Activated CD4-positive, alpha-beta T cell treated with anti-CD3 and anti-CD28 coated beads, Interleukin-2, Interleukin-6, amounts not matched to agents 100 ng/mL and 50 ng/mL, durations not matched to agents 16 hours and 8 hours (primary cell): ENCODE data around the gene TPK1.
"Not testable (repeated sequence)": the region's sequence is repeated elsewhere in the genome, so short reads cannot be mapped to it uniquely, and the experiment has no call there.

Source experiments
- DNase-seq: peaks from one replicate; pipeline ENCODE4 v3.0.0-alpha.2; 2020

Gene TPK1

GRCh38 chr7:144821067-144821466 is 14.8 kb downstream of the TPK1 start:
- DNase-seq: peak; percentile 85

DNA sequence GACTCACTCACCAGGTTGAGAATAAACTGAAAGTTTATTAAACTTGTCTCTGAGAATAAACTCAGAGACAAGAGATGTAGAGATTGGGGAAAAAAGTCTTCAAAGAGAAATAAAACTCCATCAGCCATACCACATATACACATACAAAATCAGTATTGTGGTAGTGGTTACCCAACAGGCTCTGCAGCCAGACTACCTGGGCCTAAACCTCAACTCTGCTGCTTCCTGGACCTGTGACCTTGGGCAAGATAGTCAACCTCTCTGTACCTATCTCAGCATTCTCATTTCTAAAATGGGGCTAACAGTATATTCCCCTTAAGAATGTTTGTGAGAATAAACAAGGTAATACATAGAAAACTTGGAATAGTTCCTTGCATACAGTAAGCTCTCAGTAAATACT is 15.3 kb downstream of the TPK1 start:
- peak; percentile 58 for DNase-seq

GRCh38 chr7:144819566-144819965 is 16.3 kb downstream of the TPK1 start:
- no peak for DNase-seq

- peak; percentile 71 for DNase-seq
Observed at GRCh38 chr7:144818511-144818910, 17.3 kb downstream of the TPK1 start.

DNA sequence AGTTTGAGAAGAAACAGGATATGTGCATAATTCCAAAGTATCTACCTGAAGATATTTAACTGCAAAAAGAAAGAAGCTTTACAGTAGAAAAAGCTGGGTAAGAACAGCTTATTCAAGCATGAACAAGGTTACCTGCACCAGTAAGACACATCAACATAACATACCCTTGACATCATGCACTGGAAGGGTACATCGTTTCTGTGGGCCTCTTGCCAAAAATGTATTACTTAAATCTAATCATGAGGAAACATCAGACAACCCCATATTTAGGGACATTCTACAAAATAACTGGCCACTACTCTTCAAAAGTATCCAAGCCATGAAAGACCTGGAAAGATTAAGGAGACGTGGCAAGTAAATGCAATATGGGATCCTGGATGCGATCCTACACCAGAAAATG is 18.9 kb downstream of the TPK1 start:
- no peak for DNase-seq

DNA sequence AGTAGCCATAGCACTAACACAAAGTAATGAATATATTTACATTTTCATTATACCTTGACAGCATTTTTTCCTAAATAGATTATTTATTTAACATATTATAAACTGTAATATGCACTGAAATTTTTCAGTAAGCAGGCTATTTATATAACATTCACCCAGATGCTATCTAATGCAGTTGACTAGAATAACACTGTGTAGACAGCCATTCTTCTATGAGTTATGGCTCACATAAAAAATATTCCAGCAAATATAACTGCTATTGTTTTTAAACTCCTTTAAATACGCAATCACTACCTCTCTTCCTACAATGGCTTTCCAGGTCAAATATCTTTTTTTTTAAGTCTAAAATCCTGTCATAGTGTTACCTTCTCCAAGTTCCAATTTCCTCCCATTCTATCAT is 21.6 kb downstream of the TPK1 start:
- no peak for DNase-seq

GRCh38 chr7:144812379-144813283 is 23.2 kb downstream of the TPK1 start:
- DNase-seq: peak; percentile 76

- no peak for DNase-seq
Observed at GRCh38 chr7:144805627-144806239, 30.1 kb downstream of the TPK1 start.

DNA sequence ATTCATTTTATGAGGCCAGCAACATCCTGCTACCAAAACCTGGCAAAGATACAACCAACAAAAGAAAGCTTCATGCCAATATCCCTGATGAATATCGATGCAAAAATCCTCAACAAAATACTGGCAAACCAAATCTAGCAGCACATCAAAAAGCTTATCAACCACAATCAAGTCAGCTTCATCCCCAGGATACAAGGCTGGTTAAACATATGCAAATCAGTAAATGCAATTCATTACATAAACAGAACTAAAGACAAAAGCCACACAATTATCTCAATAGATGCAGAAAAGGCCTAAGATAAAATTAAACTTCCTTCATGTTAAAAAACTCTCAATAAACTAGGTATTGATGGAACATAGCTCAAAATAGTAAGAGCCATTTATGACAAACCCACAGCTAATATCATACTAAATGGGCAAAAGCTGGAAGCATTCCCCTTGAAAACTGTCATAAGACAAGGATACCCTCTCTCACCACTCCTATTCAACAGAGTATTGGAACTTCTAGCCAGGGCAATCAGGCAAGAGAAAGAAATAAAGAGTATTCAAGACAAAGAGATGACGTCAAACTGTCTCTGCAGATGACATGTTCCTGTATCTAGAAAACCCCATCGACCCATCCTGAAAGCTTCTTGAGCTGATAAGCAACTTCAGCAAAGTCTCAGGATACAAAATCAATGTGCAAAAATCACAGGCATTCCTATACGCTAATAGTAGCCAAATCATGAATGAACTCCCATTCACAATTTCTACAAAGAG is 35.0 kb downstream of the TPK1 start:
- not testable (repeated sequence) for DNase-seq

DNA sequence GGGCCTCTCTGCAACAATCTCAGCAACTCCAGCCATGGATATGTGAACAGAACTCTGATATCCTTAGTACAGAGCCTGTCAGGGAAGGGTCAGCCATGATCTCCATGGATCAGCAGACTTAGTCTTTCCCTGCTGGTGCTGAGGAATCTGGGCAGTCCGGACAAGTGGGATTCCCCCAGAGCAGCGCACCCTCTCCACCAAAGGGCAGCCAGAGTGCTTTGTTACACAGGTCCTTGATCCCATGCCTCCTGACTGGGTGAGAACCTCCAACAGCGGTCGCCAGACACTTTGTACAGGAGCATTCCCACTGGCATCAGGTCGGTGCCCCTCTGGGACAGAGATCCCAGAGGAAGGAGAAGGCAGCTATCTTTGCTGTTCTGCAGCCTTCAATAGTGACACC is 38.9 kb downstream of the TPK1 start:
- DNase-seq: no peak

- DNase-seq: no peak
Observed at GRCh38 chr7:144792050-144792449, 43.8 kb downstream of the TPK1 start.

DNA sequence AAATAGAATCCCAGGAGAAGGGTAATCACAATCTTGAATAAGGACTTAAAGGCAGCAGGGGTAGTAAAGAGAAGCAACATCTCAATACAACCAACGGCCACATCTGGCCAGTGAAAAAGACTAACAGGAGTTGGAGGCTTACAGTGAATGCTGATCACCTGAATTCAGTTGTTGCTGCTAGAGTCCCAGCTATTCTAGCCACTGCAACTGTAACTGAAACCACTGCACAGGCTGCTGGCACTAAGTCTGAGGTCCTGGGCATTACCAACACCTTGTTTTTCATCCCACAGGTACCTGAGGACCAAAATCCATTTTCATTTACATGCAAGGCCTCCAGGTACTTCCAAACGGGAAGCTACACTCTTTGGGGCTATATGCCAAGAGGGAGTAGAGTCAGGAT is 44.4 kb downstream of the TPK1 start:
- DNase-seq: no peak

DNA sequence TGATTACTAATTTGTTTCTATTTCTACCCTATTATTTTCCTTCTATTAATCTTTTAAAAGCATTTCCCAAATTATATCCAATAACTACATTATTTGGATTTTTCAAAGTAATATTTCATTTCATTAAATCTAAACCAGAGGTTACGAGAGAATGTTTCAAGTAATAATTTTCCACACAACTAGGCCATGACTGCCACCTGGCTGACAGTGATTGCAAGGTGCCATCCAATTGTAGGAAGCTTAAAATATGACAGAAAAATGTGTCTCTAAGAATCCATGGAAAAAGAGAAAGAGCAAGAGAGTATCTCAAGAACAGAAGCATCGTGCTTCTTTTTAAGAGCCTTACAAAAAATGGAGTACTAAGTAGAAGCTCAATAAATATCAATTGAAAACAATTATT is 48.7 kb downstream of the TPK1 start:
- DNase-seq: no peak

- peak; percentile 25 for DNase-seq
Observed at GRCh38 chr7:144786522-144786921, 49.3 kb downstream of the TPK1 start.

- no peak for DNase-seq
Observed at GRCh38 chr7:144786079-144786478, 49.8 kb downstream of the TPK1 start.

DNA sequence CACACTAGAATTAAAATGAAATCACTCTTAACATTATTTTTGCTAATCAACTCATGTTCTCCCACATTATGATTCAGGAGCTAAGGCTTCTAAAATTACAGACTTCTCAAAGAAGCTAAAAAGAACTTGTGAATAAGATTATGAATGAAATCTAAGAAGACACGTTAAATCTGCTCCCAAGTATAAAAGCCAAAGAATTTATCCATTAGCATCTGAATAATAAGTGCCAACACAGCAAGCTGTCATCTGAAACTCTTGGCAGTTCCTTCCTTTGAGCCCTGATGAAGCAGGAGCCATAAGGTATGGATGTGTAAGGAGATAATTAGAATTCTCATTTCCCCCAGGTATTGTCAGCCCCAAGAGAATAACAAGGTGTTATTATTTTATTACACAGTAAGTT is 50.3 kb downstream of the TPK1 start:
- no peak for DNase-seq

DNA sequence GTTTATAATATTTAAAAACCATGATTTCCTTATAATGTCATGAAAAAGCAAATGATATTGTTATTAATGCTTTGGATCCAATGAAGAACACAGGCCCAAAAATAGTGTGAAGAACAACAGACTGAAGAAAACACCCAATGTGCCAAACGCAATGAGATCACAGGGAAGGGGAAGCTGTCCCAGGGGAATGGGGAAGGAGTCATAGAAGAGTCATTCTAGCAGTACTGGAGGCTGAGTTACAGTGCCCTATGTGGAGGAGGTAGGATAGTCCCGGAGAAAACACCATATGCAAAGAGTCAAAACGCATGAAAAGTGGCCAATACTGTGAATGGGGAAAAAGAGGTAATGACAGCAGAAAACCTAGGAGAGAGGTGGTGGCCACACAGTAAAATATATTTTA is 50.9 kb downstream of the TPK1 start:
- DNase-seq: no peak

DNA sequence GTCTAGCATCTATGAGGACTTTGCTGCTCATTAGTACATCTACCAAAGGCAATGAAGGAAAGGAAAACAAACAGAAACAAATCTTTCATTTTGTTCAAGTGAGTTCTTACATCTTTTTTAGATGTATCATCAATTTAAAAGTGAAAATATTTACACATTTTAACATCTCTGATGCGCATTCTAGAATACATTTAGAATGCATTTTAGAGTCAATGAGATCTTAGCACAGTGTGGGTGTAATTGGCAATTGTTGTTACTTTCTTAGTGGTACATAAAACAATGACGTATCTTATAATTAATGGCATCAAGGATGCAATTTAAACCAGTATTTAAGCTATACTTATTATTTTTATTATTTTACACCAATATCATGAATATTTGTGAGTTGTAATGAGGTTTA is 51.4 kb downstream of the TPK1 start:
- no peak for DNase-seq

- no peak for DNase-seq
Observed at GRCh38 chr7:144782883-144783282, 53.0 kb downstream of the TPK1 start.

DNA sequence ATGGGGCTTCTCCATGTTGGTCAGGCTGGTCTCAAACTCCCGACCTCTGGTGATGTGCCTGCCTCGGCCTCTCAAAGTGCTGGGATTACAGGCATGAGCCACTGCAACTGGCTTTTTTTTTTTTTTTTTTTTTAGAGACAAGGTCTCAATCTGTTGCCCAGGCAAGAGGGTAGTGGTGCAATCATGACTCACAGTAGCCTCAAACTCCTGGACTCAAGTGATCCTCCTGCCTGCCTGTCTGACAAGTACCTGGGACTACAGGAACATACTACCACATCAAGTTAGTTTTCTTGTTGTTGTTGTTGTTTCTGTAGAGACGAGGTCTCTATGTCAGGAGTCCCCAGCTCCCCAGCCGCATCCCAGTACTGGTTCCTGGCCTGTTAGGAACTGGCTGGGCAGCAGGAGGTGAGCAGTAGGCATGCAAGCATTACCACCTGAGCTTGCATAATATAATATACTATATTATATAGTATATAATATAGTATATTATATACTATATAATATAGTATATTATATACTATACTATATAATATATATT is 55.7 kb downstream of the TPK1 start:
- DNase-seq: no peak

GRCh38 chr7:144777889-144778288 is 58.0 kb downstream of the TPK1 start:
- DNase-seq: not testable (repeated sequence)

DNA sequence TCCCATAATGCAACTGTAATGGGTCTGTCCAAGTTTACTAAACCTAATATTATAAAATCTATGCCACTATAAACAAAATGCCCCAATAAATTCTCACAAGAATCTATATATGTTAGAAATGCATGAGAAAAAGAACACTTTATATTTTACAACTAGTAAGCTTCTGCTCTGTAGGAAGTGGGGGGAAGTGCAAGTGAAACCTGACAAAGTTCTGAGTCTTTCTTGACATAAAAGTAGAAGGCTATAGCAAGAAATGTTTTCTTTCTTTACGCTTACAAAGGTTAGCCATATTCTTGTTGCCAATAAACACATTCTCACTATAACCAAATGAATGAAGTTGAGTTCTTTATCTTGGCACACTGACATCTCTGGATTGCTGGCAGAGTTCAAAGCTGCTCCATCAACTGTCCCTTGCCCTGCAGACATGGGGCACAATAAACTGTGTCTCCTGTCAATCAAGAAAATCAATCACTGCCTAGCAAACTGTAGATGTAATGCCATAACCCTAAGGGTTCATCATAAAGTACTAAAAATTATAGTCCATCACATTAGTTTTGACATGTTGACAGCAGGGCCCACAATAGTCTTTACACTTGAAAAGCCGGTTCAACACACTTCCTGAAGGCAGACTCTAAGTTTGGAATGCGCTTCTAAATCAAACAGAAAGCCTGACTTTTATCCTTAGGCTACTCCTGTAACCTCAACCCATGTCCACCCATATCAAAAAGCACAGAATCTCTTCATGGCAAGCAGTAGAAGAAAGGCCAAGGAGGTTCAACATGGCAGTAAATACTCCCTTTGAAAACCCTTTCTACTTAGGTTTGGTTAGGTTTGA is 58.6 kb downstream of the TPK1 start:
- DNase-seq: no peak

- DNase-seq: no peak
Observed at GRCh38 chr7:144776447-144776846, 59.4 kb downstream of the TPK1 start.
